SK-N-SH (cell line): ENCODE data around the gene LHFPL6. TPM values are rescaled to one million over a fixed set of nuclear protein-coding genes. Genes with fewer than 3 reads are reported as not detected.

Experiments
- CTCF ChIA-PET: fragments of 300-600, 350-600 bp; formaldehyde crosslinking; extraction: SDS; loops from one replicate; lab custom pipeline; 2021; lab: Yijun Ruan, JAX
- POLR2A ChIA-PET: fragments of 350-600 bp; sonication (Branson Sonifier 250); formaldehyde crosslinking; extraction: SDS; loops from one replicate; lab custom pipeline; 2020; ENCODE audit warnings: antibody characterized with exemption, inconsistent platforms; lab: Yijun Ruan, JAX
- DNase-seq: peaks from one replicate; pipeline ENCODE4 v3.0.0; 2012
- H2AFZ ChIP-seq: fragments of 200-600 bp; sonication (generic); 2 replicates; pipeline ENCODE4 v1.8.1; 2016; ENCODE audit warnings: antibody characterized with exemption, mild to moderate bottlenecking, low read depth
- H3F3A ChIP-seq: fragments of 200-600 bp; sonication (generic); replicated peaks from 2 replicates; pipeline ENCODE3; 2016; ENCODE audit warnings: antibody characterized with exemption, mild to moderate bottlenecking; ENCODE audit not compliant: insufficient read depth
- H3K27ac ChIP-seq, 2 experiments: fragments of 200-500 bp in 1 of 2; fragments of 200-600 bp in 1 of 2; sonication (Bioruptor generic) in 1 of 2; sonication (generic), shearing (Covaris generic) in 1 of 2; 2 replicates each; pipeline versions ENCODE4 v1.5.1 to v1.6.1; 2014 to 2016; ENCODE audit warnings: low read depth in 2 of 2, inconsistent platforms in 1 of 2, low read length in 1 of 2, mild to moderate bottlenecking in 1 of 2, mixed read lengths in 1 of 2
- H3K27me3 ChIP-seq: fragments of 200-600 bp; sonication (generic), shearing (Covaris generic); 2 replicates; pipeline ENCODE4 v1.6.1; 2016; ENCODE audit warnings: mixed run types; ENCODE audit not compliant: insufficient read depth
- H3K36me3 ChIP-seq, 2 experiments: fragments of 200-500 bp in 1 of 2; fragments of 200-600 bp in 1 of 2; sonication (Bioruptor generic) in 1 of 2; sonication (generic) in 1 of 2; replicated peaks in 1 of 2; 2 replicates each; pipeline versions ENCODE3 to v1.5.1; 2014 to 2016; ENCODE audit warnings: low read length in 1 of 2, mild to moderate bottlenecking in 1 of 2; ENCODE audit not compliant: insufficient read depth in 2 of 2, control insufficient read depth in 1 of 2
- H3K4me1 ChIP-seq, 2 experiments: fragments of 200-500 bp in 1 of 2; fragments of 200-600 bp in 1 of 2; sonication (Bioruptor generic) in 1 of 2; sonication (generic), shearing (Covaris generic) in 1 of 2; 2 replicates each; pipeline versions ENCODE4 v1.5.1 to v1.6.1; 2014 to 2016; ENCODE audit warnings: low read depth in 1 of 2, low read length in 1 of 2, mixed run types in 1 of 2; ENCODE audit not compliant: insufficient read depth in 2 of 2, control insufficient read depth in 1 of 2
- H3K4me2 ChIP-seq: fragments of 200-600 bp; sonication (generic), shearing (Covaris generic); 2 replicates; pipeline ENCODE4 v1.6.1; 2017; ENCODE audit warnings: mixed run types
- H3K4me3 ChIP-seq, 2 experiments: fragments of 200-500 bp in 1 of 2; fragments of 200-600 bp in 1 of 2; sonication (Bioruptor generic) in 1 of 2; sonication (generic), shearing (Covaris generic) in 1 of 2; 2 replicates each; pipeline versions ENCODE4 v1.5.1 to v1.8.1; 2014 to 2016; ENCODE audit warnings: low read depth in 2 of 2, inconsistent platforms in 1 of 2, low read length in 1 of 2, mild to moderate bottlenecking in 1 of 2, mixed read lengths in 1 of 2, moderate library complexity in 1 of 2
- H3K79me2 ChIP-seq: fragments of 200-600 bp; sonication (generic); 2 replicates; pipeline ENCODE4 v1.8.1; 2017; ENCODE audit warnings: mild to moderate bottlenecking; ENCODE audit not compliant: insufficient read depth
- H3K9ac ChIP-seq: fragments of 200-600 bp; sonication (generic); 2 replicates; pipeline ENCODE4 v1.6.1; 2017; ENCODE audit warnings: mixed run types
- H3K9me2 ChIP-seq: fragments of 200-600 bp; sonication (generic); 2 replicates; pipeline ENCODE4 v1.6.1; 2017; ENCODE audit warnings: mixed run types
- H3K9me3 ChIP-seq: fragments of 200-600 bp; sonication (generic); 2 replicates; pipeline ENCODE4 v1.6.1; 2017; ENCODE audit warnings: mixed run types, mild to moderate bottlenecking, moderate library complexity
- H4K20me1 ChIP-seq: fragments of 200-600 bp; sonication (generic); 2 replicates; pipeline ENCODE4 v1.6.1; 2017; ENCODE audit warnings: mild to moderate bottlenecking, mixed run types; ENCODE audit not compliant: insufficient read depth
- EZH2phosphoT487 ChIP-seq: fragments of 200-600 bp; sonication (generic); IDR thresholded peaks from 2 replicates; pipeline ENCODE4 v1.6.1; 2017; ENCODE audit warnings: low read depth, mixed run types, mild to moderate bottlenecking, antibody characterized with exemption, moderate library complexity, borderline replicate concordance
- FOSL2 ChIP-seq: IDR thresholded peaks from 2 replicates; pipeline ENCODE4 v1.4.0; 2012; ENCODE audit warnings: low read depth, mild to moderate bottlenecking, moderate library complexity, borderline replicate concordance
- JUND ChIP-seq: IDR thresholded peaks from 2 replicates; pipeline ENCODE4 v1.4.0; 2012
- MXI1 ChIP-seq: IDR thresholded peaks from 2 replicates; pipeline ENCODE4 v1.6.1; 2012; ENCODE audit warnings: mild to moderate bottlenecking, low read depth, low read length, improper control_type of control experiment
- PBX3 ChIP-seq: IDR thresholded peaks from 2 replicates; pipeline ENCODE4; 2012
- RAD21 ChIP-seq: IDR thresholded peaks from 2 replicates; pipeline ENCODE4 v1.6.1; 2012; ENCODE audit warnings: mild to moderate bottlenecking, low read length
- RCOR1 ChIP-seq: fragments of 150-350 bp; IDR thresholded peaks from 2 replicates; pipeline ENCODE4 v1.6.1; 2017; ENCODE audit warnings: antibody characterized with exemption, low read length
- REST ChIP-seq: IDR thresholded peaks from 2 replicates; pipeline ENCODE4 v1.6.1; 2012; ENCODE audit warnings: mild to moderate bottlenecking, low read depth, low read length, moderate library complexity
- RFX5 ChIP-seq: IDR thresholded peaks from 2 replicates; pipeline ENCODE4 v1.6.1; 2012; ENCODE audit warnings: mild to moderate bottlenecking, improper control_type of control experiment, low read length
- TAF1 ChIP-seq: IDR thresholded peaks from 2 replicates; pipeline ENCODE4 v1.6.1; 2012; ENCODE audit warnings: low read depth, mild to moderate bottlenecking, low read length, moderate library complexity, borderline replicate concordance
- USF2 ChIP-seq: fragments of 150-350 bp; IDR thresholded peaks from 2 replicates; pipeline ENCODE4 v1.6.1; 2017; ENCODE audit warnings: antibody characterized with exemption, low read length, low read depth, borderline replicate concordance
- YY1 ChIP-seq: IDR thresholded peaks from 2 replicates; pipeline ENCODE4 v1.4.0; 2012; ENCODE audit warnings: low read depth, mild to moderate bottlenecking
- ZBTB33 ChIP-seq: IDR thresholded peaks from 2 replicates; pipeline ENCODE4 v1.4.0; 2012; ENCODE audit warnings: low read depth, borderline replicate concordance
- polyA plus RNA-seq, 3 experiments: library from polyadenylated mRNA; depleted of rRNA; stranded (reverse); fragments of >200 nt; gene quantifications; 2 replicates each; pipeline ENCODE4 v1.2.3, GENCODE V29; 2012

The LHFPL6 gene
- polyA plus RNA-seq, 1 of the 3 experiments (the other 2 are of a cell fraction), result 22.2 TPM

GRCh38 chr13:39496506-39496905 lies 106.5 kb downstream of the LHFPL6 start:
- CTCF ChIA-PET, result interaction anchor here (1.6 to 3.8 kb wide), 2 partner anchors 11 to 116 kb away, joined by 3 to 10 read pairs; no protein-coding TSS in a partner anchor
- POLR2A ChIA-PET, result no interaction called here
- no peak overlapping the region for H3K27ac ChIP-seq
- H3K4me3 ChIP-seq, result no peak overlapping the region
- H4K20me1 ChIP-seq, result no peaks in the 10 kb centered on the region
- H3K9ac ChIP-seq, result no peak overlapping the region
- no peaks in the 10 kb centered on the region for H3K27me3 ChIP-seq
- peaks cover 2 to 13% of the 10 kb centered on the region in 2 experiments; a peak in 2 of 4 replicates for H3K4me1 ChIP-seq
- H3K9me3 ChIP-seq, result no peaks in the 10 kb centered on the region
- no peak for DNase-seq
- no peak overlapping the region for H3K4me2 ChIP-seq
- TF ChIP-seq FOSL2 (no peak), ZBTB33 (no peak), MXI1 (no peak), RCOR1 (no peak), YY1 (no peak), RFX5 (no peak), REST (no peak), PBX3 (no peak), USF2 (no peak), TAF1 (no peak), RAD21 (no peak), JUND (no peak), EZH2phosphoT487 (no peak)
- TF ChIP-seq, all 33 proteins: peak for 0
- no peaks in the 10 kb centered on the region for H3K9me2 ChIP-seq
- no peaks in the 10 kb centered on the region for H3K36me3 ChIP-seq
- H3K79me2 ChIP-seq, result no peaks in the 10 kb centered on the region
- H3F3A ChIP-seq, result no peaks in the 10 kb centered on the region
- H2AFZ ChIP-seq, result no peak overlapping the region
